ENCODE data around the gene HELB.

GRCh38 chr12:66354291-66354690 is 52.0 kb downstream of the HELB start:
- TF ChIP-seq, protein P1, sequence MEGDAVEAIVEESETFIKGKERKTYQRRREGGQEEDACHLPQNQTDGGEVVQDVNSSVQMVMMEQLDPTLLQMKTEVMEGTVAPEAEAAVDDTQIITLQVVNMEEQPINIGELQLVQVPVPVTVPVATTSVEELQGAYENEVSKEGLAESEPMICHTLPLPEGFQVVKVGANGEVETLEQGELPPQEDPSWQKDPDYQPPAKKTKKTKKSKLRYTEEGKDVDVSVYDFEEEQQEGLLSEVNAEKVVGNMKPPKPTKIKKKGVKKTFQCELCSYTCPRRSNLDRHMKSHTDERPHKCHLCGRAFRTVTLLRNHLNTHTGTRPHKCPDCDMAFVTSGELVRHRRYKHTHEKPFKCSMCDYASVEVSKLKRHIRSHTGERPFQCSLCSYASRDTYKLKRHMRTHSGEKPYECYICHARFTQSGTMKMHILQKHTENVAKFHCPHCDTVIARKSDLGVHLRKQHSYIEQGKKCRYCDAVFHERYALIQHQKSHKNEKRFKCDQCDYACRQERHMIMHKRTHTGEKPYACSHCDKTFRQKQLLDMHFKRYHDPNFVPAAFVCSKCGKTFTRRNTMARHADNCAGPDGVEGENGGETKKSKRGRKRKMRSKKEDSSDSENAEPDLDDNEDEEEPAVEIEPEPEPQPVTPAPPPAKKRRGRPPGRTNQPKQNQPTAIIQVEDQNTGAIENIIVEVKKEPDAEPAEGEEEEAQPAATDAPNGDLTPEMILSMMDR (IDR thresholded peaks at IDR 0.05): no peak
- no peak for TF ChIP-seq EP300 (IDR thresholded peaks at IDR 0.05)
